Activated gamma-delta T cell (primary cell): Measurements from ENCODE around the gene GPR158.

Experiments
- DNase-seq: peaks from one replicate; lab custom pipeline; 2025; lab: John Stamatoyannopoulos, UW

The GPR158 gene

GRCh38 chr10:25498645-25499044 lies 323.8 kb downstream of the GPR158 start:
- DNase-seq, result no peak

GRCh38 chr10:25501912-25502311 lies 327.1 kb downstream of the GPR158 start:
- DNase-seq, result no peak

- DNase-seq, result no peak
Observed at GRCh38 chr10:25502453-25502852, 327.7 kb downstream of the GPR158 start.

GRCh38 chr10:25504306-25504705 lies 329.5 kb downstream of the GPR158 start:
- no peak for DNase-seq

DNA sequence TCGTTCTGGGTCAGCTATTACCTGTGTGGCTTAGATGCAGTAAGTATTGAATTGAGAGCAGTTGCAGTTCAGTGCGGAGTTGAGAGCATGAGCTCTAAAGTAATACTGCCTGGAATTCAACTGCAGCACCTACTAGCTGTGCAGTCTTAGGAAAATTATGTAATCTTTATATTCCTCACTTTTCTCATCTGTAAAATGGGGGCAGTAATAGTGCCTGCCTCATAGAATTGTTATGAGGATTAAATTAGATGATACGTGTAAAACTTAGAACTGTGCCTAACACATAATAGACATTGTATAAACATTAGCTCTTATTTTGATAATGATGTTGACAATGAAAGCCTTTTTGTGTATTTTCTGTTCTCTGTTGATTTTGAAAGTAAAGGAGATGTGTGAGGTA lies 330.0 kb downstream of the GPR158 start:
- DNase-seq, result no peak

DNA sequence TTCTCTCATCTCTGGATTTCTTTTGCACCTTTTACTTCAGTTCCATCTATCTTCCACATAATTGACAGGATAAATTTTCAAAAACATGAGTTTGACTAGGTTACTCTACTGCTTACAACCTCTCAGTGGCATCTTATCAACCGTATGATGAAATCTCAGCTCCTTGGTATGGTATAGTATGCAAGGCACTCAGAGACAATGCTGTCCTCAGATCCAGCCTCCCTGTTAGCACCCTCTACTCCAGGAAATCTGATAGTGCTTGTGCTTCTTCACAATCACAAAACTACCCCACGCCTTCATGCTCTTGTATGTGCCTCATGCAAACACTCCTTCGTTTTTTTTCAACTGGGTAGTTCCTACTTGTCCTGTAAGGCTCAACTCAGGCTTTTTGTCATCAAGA lies 330.7 kb downstream of the GPR158 start:
- no peak for DNase-seq

- DNase-seq, result no peak
Observed at GRCh38 chr10:25506821-25507335, 332.1 kb downstream of the GPR158 start.

- DNase-seq, result no peak
Observed at GRCh38 chr10:25508112-25508815, 333.5 kb downstream of the GPR158 start.

DNA sequence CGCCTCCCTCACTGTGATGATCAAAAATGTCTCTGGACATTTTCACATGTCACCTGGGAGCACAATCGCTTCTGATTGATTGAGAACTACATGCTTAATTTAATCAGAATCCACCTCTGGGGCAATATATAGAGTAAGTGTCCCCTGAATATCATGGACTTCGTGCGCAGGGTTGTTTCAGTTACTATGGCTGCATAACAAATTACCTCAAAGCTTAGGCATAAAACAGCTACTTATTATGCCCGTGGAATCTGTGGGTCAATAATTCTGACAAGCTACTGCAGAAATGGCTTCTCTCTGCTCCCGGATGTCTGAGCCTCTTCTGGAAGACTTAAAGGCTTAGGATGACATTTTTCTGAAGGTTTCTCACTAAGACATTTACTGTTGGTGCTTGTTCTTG lies 334.4 kb downstream of the GPR158 start:
- DNase-seq, result no peak

- no peak for DNase-seq
Observed at GRCh38 chr10:25522294-25522693, 347.5 kb downstream of the GPR158 start.

DNA sequence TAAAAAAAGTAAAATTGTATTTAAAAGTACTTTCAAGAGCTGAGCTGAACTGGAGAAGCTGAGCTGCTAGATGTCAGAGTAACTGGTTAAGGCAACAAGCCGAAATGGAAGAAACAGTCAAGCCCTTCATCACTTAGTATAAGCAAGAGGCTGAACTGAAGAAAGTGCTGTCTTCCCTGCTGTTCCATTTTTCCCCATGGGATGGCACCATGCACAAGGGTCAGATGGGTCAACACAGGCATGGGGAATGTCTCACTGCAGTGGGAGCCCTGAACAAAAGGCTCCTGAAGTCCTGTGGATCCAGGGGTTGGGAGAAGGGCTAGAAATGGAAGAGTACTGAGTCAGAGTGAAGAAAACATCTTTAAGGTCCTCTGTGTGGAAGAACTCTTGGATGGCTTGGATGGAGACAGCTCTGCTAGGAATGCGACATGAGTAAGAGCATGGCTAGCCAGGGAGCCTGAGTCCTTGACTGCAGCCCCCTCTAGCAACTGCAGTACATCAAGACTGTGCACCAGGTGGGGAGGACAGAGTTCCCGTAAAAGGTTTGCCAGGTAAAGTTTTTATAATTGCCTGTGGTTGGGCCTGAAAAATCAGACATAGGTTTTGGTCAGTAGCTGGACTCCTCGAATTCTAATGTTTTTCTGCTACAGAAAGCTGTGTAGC lies 348.3 kb downstream of the GPR158 start:
- no peak for DNase-seq

GRCh38 chr10:25530306-25530705 lies 355.5 kb downstream of the GPR158 start:
- no peak for DNase-seq

DNA sequence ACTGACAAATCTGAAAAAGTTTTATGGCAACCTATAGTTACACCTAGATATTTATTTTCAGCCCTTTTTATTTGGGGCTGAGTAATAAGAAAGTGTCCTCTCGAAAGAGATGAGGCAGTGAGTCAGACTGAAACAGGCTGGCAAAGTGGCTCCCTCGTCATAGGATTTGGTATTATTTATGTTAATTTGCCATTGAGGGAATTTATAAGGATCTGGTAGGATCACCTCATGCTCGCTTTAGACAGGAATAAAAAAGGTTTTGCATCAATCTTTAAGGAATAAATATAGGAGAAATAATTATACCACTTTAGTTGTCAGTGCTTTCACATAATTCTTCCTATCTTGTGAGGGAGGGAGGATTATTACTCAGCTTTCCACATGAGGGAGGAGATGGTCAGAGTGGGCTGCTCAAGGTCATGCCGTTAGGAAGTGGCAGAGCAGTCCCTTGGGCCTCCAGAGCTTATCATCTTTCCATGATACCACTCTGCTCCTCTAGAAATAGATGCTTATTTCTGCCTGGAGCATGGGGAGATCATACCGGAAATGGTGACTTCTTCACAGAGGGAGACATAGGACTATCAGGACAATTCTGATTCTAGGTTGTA lies 356.8 kb downstream of the GPR158 start:
- DNase-seq, result no peak

- no peak for DNase-seq
Observed at GRCh38 chr10:25532213-25532612, 357.4 kb downstream of the GPR158 start.

DNA sequence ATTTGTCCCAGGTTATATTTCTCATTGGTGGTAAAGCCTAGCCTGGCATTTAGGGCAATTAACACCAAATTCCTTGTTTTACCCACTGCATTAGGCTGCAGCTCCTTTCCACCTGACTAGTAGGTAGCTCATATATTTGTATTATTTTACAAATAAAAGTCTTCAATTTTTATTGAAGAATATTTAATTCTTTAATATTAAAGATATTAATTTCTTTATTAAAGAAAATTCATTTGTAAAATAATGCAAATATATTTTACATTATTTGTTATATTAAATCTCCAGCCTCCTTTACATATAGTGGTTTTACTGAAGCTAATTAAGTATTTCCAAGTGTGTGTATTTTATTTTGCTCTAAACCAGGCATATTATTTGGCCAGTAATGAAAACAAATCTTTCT lies 361.2 kb downstream of the GPR158 start:
- DNase-seq, result no peak

DNA sequence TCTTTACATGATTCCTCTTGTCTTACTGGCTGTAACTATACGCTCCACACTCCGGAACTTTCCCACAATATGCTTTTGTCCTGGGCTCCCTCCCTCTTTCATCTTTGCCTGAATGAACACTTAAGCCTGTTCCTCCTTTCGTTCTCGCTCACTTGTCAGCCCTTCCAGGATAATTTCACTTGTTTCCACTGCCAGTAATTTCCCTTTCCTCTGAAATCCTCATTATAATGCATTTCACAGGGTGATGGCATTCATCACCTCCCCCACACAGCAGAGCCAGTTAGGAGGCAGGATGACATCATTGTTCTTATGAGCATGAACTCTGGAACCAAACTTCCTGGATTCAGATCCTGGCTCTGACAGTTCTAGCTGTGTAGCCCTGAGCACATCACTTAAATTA lies 372.6 kb downstream of the GPR158 start:
- no peak for DNase-seq

DNA sequence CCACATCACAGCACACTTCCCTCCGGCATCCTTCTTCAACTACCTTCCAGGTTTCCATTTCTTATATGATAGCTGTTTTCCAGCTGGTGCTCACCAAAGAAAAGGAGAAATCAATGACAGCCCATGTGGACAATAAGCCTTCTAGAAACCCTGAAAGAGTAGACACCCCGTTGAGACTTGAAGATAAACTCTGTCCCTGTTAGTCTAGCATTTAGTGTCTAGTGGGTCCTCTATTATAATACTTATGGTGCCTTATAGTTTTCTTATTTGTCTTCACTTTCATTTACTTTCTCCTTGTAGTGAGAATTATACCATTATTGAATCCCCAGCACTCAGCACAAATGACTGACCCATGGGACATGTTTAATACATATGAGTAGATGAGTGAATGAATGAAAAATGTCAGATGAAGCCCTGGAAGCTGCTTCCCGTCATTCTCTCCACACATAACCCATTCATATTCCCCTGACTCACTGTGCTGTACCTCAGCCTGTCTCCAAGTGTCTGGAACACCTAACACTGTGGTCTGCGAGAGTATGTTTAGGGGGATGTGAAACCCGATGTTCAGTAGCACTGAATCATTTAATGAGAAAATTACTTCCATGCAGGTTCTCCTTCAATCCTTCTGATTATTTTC lies 377.6 kb downstream of the GPR158 start:
- DNase-seq, result no peak

GRCh38 chr10:25555865-25556264 lies 381.1 kb downstream of the GPR158 start:
- no peak for DNase-seq

DNA sequence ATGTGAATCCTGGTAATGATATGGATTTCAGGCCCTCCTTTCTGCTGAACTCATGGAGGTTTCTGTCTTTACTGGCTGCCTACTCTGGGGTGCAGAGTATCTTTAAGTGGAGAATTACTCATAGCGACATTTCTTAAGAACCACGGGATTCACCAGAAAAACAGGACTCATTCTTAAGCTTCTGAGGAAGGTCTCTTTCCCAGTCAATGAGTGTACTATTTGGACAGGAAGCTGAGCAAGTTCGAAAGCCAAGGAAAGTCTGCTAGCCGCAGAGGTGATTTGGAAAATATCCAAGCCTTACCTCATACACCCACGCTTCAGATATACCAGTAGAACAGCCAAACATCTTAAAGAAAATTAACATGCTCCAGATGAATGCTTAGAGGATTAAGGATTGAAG lies 381.7 kb downstream of the GPR158 start:
- no peak for DNase-seq

- DNase-seq, result no peak
Observed at GRCh38 chr10:25557136-25557535, 382.3 kb downstream of the GPR158 start.

- no peak for DNase-seq
Observed at GRCh38 chr10:25561758-25562157, 387.0 kb downstream of the GPR158 start.

DNA sequence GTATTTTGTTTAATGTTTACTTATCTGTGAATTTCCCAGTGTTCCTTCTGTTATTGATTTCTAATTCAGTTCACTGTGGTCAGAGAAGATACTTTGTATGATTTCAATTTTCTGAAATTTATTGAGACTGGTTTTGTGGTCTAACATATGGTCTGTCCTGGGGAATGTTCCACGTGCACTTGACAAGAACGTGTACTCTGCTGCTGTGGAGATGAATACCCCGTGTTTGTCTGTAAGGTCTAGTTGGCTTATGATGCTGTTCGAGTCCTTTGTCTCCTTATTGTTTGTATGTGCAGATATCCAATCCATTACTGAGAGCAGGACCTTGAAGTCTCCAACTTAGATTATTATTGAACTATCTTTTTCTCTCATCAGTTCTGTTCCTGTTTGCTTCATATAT lies 387.7 kb downstream of the GPR158 start:
- no peak for DNase-seq

DNA sequence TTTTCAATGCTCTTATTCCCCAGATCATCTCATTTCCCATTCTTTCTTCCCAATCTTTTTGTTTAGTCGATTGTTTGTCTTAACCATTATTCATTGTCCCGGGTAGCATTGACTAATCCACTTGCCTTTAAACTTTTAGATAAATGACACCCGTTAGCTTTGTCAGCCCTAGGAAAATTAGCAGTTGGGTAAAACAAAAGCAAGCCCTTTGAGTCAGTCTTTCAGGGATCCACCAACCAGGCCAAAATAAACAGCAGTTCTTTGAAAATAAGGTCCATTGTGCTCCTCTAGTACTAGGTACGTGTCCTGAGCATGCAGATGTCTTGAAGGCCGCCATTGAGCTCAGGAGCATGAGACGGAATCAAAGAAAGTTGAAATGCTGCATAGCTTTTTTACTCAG lies 389.6 kb downstream of the GPR158 start:
- DNase-seq, result no peak
